NCI-H2196 (cell line): ENCODE data around the gene GPRIN3.
A peak's percentile ranks its signal among the peaks of the same experiment; 100 is the strongest.
"Not testable (repeated sequence)": the region's sequence is repeated elsewhere in the genome, so short reads cannot be mapped to it uniquely, and the experiment has no call there.

ENCODE experiments used
- DNase-seq: peaks from one replicate; lab custom pipeline; 2025; ENCODE audit not compliant: unreplicated experiment; lab: John Stamatoyannopoulos, UW

GPRIN3 gene

GRCh38 chr4:89314291-89314690 is 6.7 kb upstream of the GPRIN3 start:
- no peak for DNase-seq

- no peak for DNase-seq
These were observed 4.5 kb upstream of the GPRIN3 start for GRCh38 chr4:89312066-89312465.

- no peak for DNase-seq
These were observed 3.8 kb upstream of the GPRIN3 start for GRCh38 chr4:89311433-89311832.

- not testable (repeated sequence) for DNase-seq
These were observed 1.6 kb upstream of the GPRIN3 start for GRCh38 chr4:89309154-89309553.

GRCh38 chr4:89308161-89308500 is 531 bp upstream of the GPRIN3 start:
- no peak for DNase-seq

GRCh38 chr4:89307178-89307445 is 488 bp downstream of the GPRIN3 start:
- no peak for DNase-seq

GRCh38 chr4:89306486-89307177 is 968 bp downstream of the GPRIN3 start:
- DNase-seq = no peak

- no peak for DNase-seq
These were observed 1.7 kb downstream of the GPRIN3 start for GRCh38 chr4:89305712-89306437.

GRCh38 chr4:89305028-89305427 is 2.6 kb downstream of the GPRIN3 start:
- DNase-seq = peak; percentile 3

- no peak for DNase-seq
These were observed 3.7 kb downstream of the GPRIN3 start for GRCh38 chr4:89303814-89304388.

- DNase-seq = peak; percentile 48
These were observed 4.4 kb downstream of the GPRIN3 start for GRCh38 chr4:89303177-89303576.

- DNase-seq = no peak
These were observed 5.7 kb downstream of the GPRIN3 start for GRCh38 chr4:89301902-89302301.

- no peak for DNase-seq
These were observed 6.6 kb downstream of the GPRIN3 start for GRCh38 chr4:89301003-89301402.

GRCh38 chr4:89300499-89300898 is 7.1 kb downstream of the GPRIN3 start:
- DNase-seq = no peak

- DNase-seq = no peak
These were observed 7.5 kb downstream of the GPRIN3 start for GRCh38 chr4:89300060-89300459.

GRCh38 chr4:89299153-89299791 is 8.3 kb downstream of the GPRIN3 start:
- no peak for DNase-seq

- DNase-seq = no peak
These were observed 8.8 kb downstream of the GPRIN3 start for GRCh38 chr4:89298788-89299152.

- DNase-seq = no peak
These were observed 9.4 kb downstream of the GPRIN3 start for GRCh38 chr4:89298155-89298554.

GRCh38 chr4:89296896-89297295 is 10.7 kb downstream of the GPRIN3 start:
- no peak for DNase-seq

- no peak for DNase-seq
These were observed 11.2 kb downstream of the GPRIN3 start for GRCh38 chr4:89296399-89296798.

GRCh38 chr4:89295415-89295927 is 12.1 kb downstream of the GPRIN3 start:
- no peak for DNase-seq
